IMR-90 (cell line): ENCODE measurements around the gene SURF6.
A peak's percentile ranks its signal among the peaks of the same experiment; 100 is the strongest.

Experiments used
- FOS ChIP-seq: fragments of 150-350 bp; IDR thresholded peaks from 2 replicates; pipeline ENCODE4 v1.6.1; 2016; ENCODE audit warnings: low read depth, low read length
- MAFK ChIP-seq: IDR thresholded peaks from 2 replicates; pipeline ENCODE4 v1.6.1; 2012; ENCODE audit warnings: low read depth, low read length, improper control_type of control experiment
- MAZ ChIP-seq: IDR thresholded peaks from 2 replicates; pipeline ENCODE4 v1.6.1; 2012; ENCODE audit warnings: low read depth, mild to moderate bottlenecking, low read length, improper control_type of control experiment, moderate library complexity, borderline replicate concordance
- POLR2A ChIP-seq: IDR thresholded peaks from 2 replicates; pipeline ENCODE4 v1.6.1; 2012; ENCODE audit warnings: mild to moderate bottlenecking, low read depth, low read length
- TF ChIP-seq, protein P1 (sequence below): conservative IDR thresholded peaks from 2 replicates; pipeline ENCODE4 v1.5.1; 2012; ENCODE audit warnings: mild to moderate bottlenecking, low read depth, low read length, improper control_type of control experiment

DNA sequence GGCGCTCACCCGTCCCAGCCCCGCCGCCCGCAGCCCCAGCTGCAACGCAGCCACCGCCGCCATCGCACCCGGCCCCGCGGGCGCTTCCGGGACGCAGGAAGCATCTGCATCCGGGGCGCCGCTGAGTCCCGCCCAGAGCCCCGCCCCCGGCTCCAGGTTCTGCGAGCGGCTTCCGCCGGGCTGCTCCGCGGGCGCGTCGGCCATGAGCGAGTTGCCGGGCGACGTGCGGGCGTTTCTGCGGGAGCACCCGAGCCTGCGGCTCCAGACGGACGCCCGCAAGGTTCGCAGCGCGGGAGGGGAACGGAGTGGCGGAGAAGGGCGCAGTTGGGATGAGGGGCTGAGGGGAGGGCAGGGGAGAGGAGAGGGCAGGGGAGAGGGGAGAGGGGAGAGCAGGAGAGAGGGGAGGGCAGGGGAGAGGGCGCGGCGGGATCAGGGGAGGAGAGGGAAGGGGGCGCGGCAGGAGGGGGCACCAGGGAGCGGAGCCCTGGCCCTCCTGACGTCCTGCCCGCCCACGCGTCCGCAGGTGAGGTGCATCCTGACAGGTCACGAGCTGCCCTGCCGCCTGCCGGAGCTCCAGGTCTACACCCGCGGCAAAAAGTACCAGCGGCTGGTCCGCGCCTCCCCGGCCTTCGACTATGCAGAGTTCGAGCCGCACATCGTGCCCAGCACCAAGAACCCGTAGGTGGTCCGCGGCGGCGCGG, 20.6 kb upstream of the SURF6 start, which contains the start of the genes SURF1 and SURF2:
- TF ChIP-seq, protein P1, sequence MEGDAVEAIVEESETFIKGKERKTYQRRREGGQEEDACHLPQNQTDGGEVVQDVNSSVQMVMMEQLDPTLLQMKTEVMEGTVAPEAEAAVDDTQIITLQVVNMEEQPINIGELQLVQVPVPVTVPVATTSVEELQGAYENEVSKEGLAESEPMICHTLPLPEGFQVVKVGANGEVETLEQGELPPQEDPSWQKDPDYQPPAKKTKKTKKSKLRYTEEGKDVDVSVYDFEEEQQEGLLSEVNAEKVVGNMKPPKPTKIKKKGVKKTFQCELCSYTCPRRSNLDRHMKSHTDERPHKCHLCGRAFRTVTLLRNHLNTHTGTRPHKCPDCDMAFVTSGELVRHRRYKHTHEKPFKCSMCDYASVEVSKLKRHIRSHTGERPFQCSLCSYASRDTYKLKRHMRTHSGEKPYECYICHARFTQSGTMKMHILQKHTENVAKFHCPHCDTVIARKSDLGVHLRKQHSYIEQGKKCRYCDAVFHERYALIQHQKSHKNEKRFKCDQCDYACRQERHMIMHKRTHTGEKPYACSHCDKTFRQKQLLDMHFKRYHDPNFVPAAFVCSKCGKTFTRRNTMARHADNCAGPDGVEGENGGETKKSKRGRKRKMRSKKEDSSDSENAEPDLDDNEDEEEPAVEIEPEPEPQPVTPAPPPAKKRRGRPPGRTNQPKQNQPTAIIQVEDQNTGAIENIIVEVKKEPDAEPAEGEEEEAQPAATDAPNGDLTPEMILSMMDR: no peak
- TF ChIP-seq POLR2A: peak; percentile 40; the same call in 1 of the 2 replicates
- TF ChIP-seq FOS: no peak
- TF ChIP-seq MAZ: peak; percentile 30; the same call in 1 of the 2 replicates
- TF ChIP-seq MAFK: no peak
